Caco-2 (cell line): ENCODE measurements around the gene MARK4. TPM values are rescaled to one million over a fixed set of nuclear protein-coding genes. Genes with fewer than 3 reads are reported as not detected.

Experiments
- BruUV-seq: library from RNA; stranded (reverse); fragments of 400-500 nt; replicated peaks from 2 replicates; lab custom pipeline; 2021; lab: Mats Ljungman, UMichigan
- CTCF ChIA-PET: fragments of 300-600 bp; sonication (Branson Sonifier 250); formaldehyde crosslinking; loops from one replicate; lab custom pipeline; 2022; ENCODE audit warnings: antibody characterized with exemption; lab: Charles Lee
- POLR2A ChIA-PET: fragments of 300-600 bp; sonication (Branson Sonifier 250); formaldehyde crosslinking; loops from one replicate; lab custom pipeline; 2022; ENCODE audit warnings: antibody characterized with exemption; lab: Charles Lee
- DNase-seq, 2 experiments: peaks; one replicate each; pipeline versions ENCODE4 v3.0.0 to v3.0.0-alpha.2; 2020 to 2022
- H3K27me3 ChIP-seq: replicated peaks from 2 replicates; pipeline ENCODE4 v1.6.0; 2011; ENCODE audit warnings: low read length; ENCODE audit not compliant: control insufficient read depth, insufficient read depth
- H3K36me3 ChIP-seq: 2 replicates; pipeline ENCODE4 v1.5.1; 2011; ENCODE audit warnings: low read length; ENCODE audit not compliant: control insufficient read depth, insufficient read depth
- H3K4me1 ChIP-seq: fragments of 250-450 bp; sonication (Bioruptor Pico); 2 replicates; pipeline ENCODE4 v1.5.1; 2020; ENCODE audit warnings: mild to moderate bottlenecking
- H3K4me3 ChIP-seq: 2 replicates; pipeline ENCODE4 v1.5.1; 2011; ENCODE audit warnings: low read depth, mild to moderate bottlenecking, control low read depth, low read length
- H3K9me3 ChIP-seq: fragments of 250-450 bp; sonication (Bioruptor Pico); 2 replicates; pipeline ENCODE4 v1.5.1; 2020; ENCODE audit warnings: mild to moderate bottlenecking, moderate library complexity
- H3K27ac Mint-ChIP-seq: one replicate; pipeline ENCODE4 v1.8.0; 2022; ENCODE audit warnings: mixed read lengths; ENCODE audit not compliant: unreplicated experiment
- H3K27me3 Mint-ChIP-seq: one replicate; pipeline ENCODE4 v1.8.0; 2022; ENCODE audit warnings: mixed read lengths; ENCODE audit not compliant: insufficient read depth, unreplicated experiment
- H3K36me3 Mint-ChIP-seq: one replicate; pipeline ENCODE4 v1.8.0; 2022; ENCODE audit warnings: mild to moderate bottlenecking, mixed read lengths; ENCODE audit not compliant: insufficient read depth, unreplicated experiment
- H3K4me1 Mint-ChIP-seq: one replicate; pipeline ENCODE4 v1.8.0; 2022; ENCODE audit warnings: low read depth, mixed read lengths; ENCODE audit not compliant: unreplicated experiment
- H3K4me3 Mint-ChIP-seq: one replicate; pipeline ENCODE4 v1.8.0; 2022; ENCODE audit warnings: mild to moderate bottlenecking, moderate library complexity, mixed read lengths; ENCODE audit not compliant: unreplicated experiment
- H3K9me3 Mint-ChIP-seq: one replicate; pipeline ENCODE4 v1.8.0; 2022; ENCODE audit warnings: mixed read lengths; ENCODE audit not compliant: unreplicated experiment
- intact Hi-C: fragments of 100-400 bp; cut with micrococcal nuclease; formaldehyde crosslinking; loops from one replicate; pipeline ENCODE4 v1.10.0; 2022; ENCODE audit not compliant: unreplicated experiment
- total RNA-seq: library from RNA; stranded (reverse); gene quantifications from 2 replicates; pipeline ENCODE4 v1.2.3, GENCODE V29; 2022
- TF ChIP-seq, protein P1 (sequence below), 2 experiments: fragments of 200-600 bp in 1 of 2; IDR thresholded peaks; 1 replicate in 1 of 2; 2 replicates in 1 of 2; pipeline versions ENCODE4 v1.5.1 to v1.8.0; 2011 to 2022; ENCODE audit warnings: antibody characterized with exemption in 1 of 2, control low read depth in 1 of 2, inconsistent platforms in 1 of 2, low read depth in 1 of 2, low read length in 1 of 2, mild to moderate bottlenecking in 1 of 2, moderate library complexity in 1 of 2; ENCODE audit not compliant: insufficient read depth in 1 of 2, severe bottlenecking in 1 of 2, unreplicated experiment in 1 of 2

The MARK4 gene
- total RNA-seq, 1 experiment from 2014 or later = 30.3 TPM

DNA sequence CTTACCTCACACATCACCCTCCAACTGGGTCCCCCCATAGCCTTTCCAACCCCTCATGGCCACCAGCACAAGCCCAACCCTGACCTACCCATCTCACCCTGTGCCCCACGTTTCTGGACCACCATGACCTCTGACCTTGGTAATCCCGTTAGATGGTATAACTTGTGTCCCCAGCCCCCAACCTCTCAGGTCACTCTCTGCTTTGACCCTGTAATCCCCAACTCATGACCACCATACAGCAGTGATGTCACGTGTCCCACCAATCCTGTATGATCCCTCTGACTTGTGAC lies 98.0 kb downstream of the MARK4 start:
- no peak overlapping the region for H3K4me3 Mint-ChIP-seq

DNA sequence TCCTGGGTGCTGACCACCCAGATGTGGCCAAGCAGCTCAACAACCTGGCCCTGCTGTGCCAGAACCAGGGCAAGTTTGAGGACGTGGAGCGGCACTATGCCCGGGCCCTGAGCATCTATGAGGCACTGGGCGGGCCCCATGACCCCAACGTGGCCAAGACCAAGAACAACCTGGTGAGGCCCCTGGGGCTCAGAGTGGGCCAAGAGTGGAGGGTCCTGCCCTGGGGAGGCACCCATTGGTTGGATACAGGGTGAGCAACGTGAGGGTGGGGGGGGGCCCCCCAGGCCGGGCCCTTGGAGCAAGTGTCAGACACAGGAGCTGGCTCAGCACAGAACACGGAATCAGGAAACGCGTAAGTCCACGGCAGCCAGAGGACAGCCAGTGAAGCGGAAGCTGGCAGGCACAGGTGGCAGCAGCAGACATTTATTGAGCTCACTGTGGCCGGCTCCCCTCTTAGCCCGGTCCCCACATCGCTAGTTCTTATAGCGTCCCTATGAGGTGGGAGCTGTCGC lies 98.4 kb downstream of the MARK4 start:
- H3K27me3 ChIP-seq = no peaks in the 10 kb centered on the region
- no peak for DNase-seq
- no peaks in the 10 kb centered on the region for H3K9me3 ChIP-seq
- TF ChIP-seq, protein P1, sequence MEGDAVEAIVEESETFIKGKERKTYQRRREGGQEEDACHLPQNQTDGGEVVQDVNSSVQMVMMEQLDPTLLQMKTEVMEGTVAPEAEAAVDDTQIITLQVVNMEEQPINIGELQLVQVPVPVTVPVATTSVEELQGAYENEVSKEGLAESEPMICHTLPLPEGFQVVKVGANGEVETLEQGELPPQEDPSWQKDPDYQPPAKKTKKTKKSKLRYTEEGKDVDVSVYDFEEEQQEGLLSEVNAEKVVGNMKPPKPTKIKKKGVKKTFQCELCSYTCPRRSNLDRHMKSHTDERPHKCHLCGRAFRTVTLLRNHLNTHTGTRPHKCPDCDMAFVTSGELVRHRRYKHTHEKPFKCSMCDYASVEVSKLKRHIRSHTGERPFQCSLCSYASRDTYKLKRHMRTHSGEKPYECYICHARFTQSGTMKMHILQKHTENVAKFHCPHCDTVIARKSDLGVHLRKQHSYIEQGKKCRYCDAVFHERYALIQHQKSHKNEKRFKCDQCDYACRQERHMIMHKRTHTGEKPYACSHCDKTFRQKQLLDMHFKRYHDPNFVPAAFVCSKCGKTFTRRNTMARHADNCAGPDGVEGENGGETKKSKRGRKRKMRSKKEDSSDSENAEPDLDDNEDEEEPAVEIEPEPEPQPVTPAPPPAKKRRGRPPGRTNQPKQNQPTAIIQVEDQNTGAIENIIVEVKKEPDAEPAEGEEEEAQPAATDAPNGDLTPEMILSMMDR (IDR thresholded peaks at IDR 0.05; ENCODE audit: insufficient read depth in 1 of 2, low read depth in 1 of 2, low read length in 1 of 2, severe bottlenecking in 1 of 2, unreplicated experiment in 1 of 2) = no peak
- peak overlapping the region; percentile 56 for H3K27ac Mint-ChIP-seq
- POLR2A ChIA-PET = no interaction called here
- no peaks in the 10 kb centered on the region for H3K27me3 Mint-ChIP-seq
- H3K4me1 Mint-ChIP-seq = peaks cover 13% of the 10 kb centered on the region
- H3K9me3 Mint-ChIP-seq = no peaks in the 10 kb centered on the region
- H3K4me3 ChIP-seq = no peak overlapping the region
- H3K36me3 Mint-ChIP-seq = peaks cover 62% of the 10 kb centered on the region
- no peaks in the 10 kb centered on the region; the same call in 1 of the 2 replicates for H3K36me3 ChIP-seq
- no TSS peak for BruUV-seq
- CTCF ChIA-PET = no interaction called here
- H3K4me1 ChIP-seq = peaks cover 6% of the 10 kb centered on the region; the same call in 1 of the 2 replicates
- no peak overlapping the region for H3K4me3 Mint-ChIP-seq
- intact Hi-C loops = no loop called here

More for the DNA sequence above, 98.0 kb downstream of the MARK4 start:
- H3K4me3 ChIP-seq = no peak overlapping the region
- no peaks in the 10 kb centered on the region for H3K27me3 Mint-ChIP-seq
- H3K36me3 Mint-ChIP-seq = peaks cover 62% of the 10 kb centered on the region
- TF ChIP-seq, protein P1 (IDR thresholded peaks at IDR 0.05; ENCODE audit: insufficient read depth in 1 of 2, low read depth in 1 of 2, low read length in 1 of 2, severe bottlenecking in 1 of 2, unreplicated experiment in 1 of 2) = no peak
- BruUV-seq = no TSS peak
- H3K27me3 ChIP-seq = no peaks in the 10 kb centered on the region
- POLR2A ChIA-PET = no interaction called here
- intact Hi-C loops = no loop called here
- peaks cover 6% of the 10 kb centered on the region; the same call in 1 of the 2 replicates for H3K4me1 ChIP-seq
- no peak for DNase-seq
- CTCF ChIA-PET = no interaction called here
- H3K9me3 ChIP-seq = no peaks in the 10 kb centered on the region
- peak overlapping the region; percentile 56 for H3K27ac Mint-ChIP-seq
- H3K9me3 Mint-ChIP-seq = no peaks in the 10 kb centered on the region
- H3K36me3 ChIP-seq = no peaks in the 10 kb centered on the region; the same call in 1 of the 2 replicates
- H3K4me1 Mint-ChIP-seq = peaks cover 13% of the 10 kb centered on the region

DNA sequence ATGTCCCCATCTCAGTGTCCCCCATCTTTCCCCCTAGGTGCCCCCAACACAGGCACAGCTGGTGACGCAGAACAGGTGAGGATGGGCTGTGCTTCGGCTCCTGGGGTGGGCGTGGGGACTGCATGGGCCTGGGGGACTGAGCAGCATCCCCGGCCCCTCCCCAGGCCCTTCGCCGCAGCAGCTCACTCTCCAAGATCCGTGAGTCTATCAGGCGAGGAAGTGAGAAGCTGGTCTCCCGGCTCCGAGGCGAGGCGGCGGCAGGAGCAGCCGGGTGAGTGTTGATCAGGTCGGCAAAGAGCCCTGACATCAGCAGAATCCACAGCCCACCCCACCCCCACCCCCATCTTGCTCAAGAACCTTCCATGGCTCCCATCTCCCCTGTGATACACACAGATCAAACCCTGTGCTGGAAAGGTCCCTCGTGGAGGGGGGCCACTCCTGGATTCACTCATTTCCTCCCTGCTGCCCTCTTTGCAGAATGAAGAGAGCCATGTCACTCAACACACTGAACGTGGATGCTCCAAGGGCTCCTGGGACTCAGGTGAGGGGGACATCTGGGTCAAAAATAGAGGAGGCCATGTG lies 99.5 kb downstream of the MARK4 start:
- intact Hi-C loops = no loop called here
- no peak overlapping the region for H3K4me3 ChIP-seq
- CTCF ChIA-PET = interaction anchor here (0.7 kb wide), 1 partner anchor 97 kb away, joined by 3 read pairs; no protein-coding TSS in a partner anchor
- Mint-ChIP-seq H3K4me1 (peaks cover 6% of the 10 kb centered on the region), H3K4me3 (no peak overlapping the region), H3K36me3 (peaks cover 68% of the 10 kb centered on the region), H3K27ac (no peak overlapping the region), H3K9me3 (no peaks in the 10 kb centered on the region), H3K27me3 (no peaks in the 10 kb centered on the region)
- H3K4me1 ChIP-seq = no peaks in the 10 kb centered on the region; the same call in 1 of the 2 replicates
- TSS peak; percentile 22 for BruUV-seq
- no peaks in the 10 kb centered on the region; the same call in 1 of the 2 replicates for H3K36me3 ChIP-seq
- TF ChIP-seq, protein P1 (IDR thresholded peaks at IDR 0.05; ENCODE audit: insufficient read depth in 1 of 2, low read depth in 1 of 2, low read length in 1 of 2, severe bottlenecking in 1 of 2, unreplicated experiment in 1 of 2) = no peak
- H3K9me3 ChIP-seq = no peaks in the 10 kb centered on the region
- DNase-seq = no peak
- no peaks in the 10 kb centered on the region for H3K27me3 ChIP-seq
- POLR2A ChIA-PET = no interaction called here
